H1 (cell line): Measurements from ENCODE around the gene GRIK1. TPM values are rescaled to one million over a fixed set of nuclear protein-coding genes. Genes with fewer than 3 reads are reported as not detected.

Experiments used
- CTCF ChIA-PET: fragments of 300-600 bp; sonication (Branson Sonifier 250); formaldehyde crosslinking; loops from one replicate; lab custom pipeline; 2021; ENCODE audit not compliant: partially characterized antibody; lab: Charles Lee
- POLR2A ChIA-PET: fragments of 300-600 bp; sonication (Branson Sonifier 250); formaldehyde crosslinking; loops from one replicate; lab custom pipeline; 2021; ENCODE audit warnings: inconsistent platforms; ENCODE audit not compliant: partially characterized antibody; lab: Charles Lee
- DNase-seq, 2 experiments: peaks; one replicate each; pipeline versions ENCODE4 v3.0.0 to v3.0.0-alpha.2; 2010 to 2022; ENCODE audit warnings: low spot score in 2 of 2, low read depth in 1 of 2, mixed read lengths in 1 of 2
- FAIRE-seq: peaks from 2 replicates; lab custom pipeline; 2011; peaks lifted over from hg19 to GRCh38; lab: Jason Lieb, UNC
- H2AFZ ChIP-seq: 2 replicates; pipeline ENCODE4 v1.8.1; 2012; ENCODE audit warnings: low read length, inconsistent platforms
- H2AK5ac ChIP-seq: 2 replicates; pipeline ENCODE4 v1.6.1; 2013; ENCODE audit warnings: low read depth, low read length
- H2BK120ac ChIP-seq: replicated peaks from 2 replicates; pipeline ENCODE3; 2013; ENCODE audit warnings: low read depth, low read length, inconsistent platforms
- H2BK12ac ChIP-seq: 2 replicates; pipeline ENCODE4 v1.6.1; 2013; ENCODE audit warnings: low read depth, low read length
- H2BK15ac ChIP-seq: 2 replicates; pipeline ENCODE4 v1.6.1; 2013; ENCODE audit warnings: low read length
- H2BK20ac ChIP-seq: 2 replicates; pipeline ENCODE4 v1.6.1; 2013; ENCODE audit warnings: low read length
- H2BK5ac ChIP-seq: 2 replicates; pipeline ENCODE4 v1.6.1; 2013; ENCODE audit warnings: low read depth, low read length
- H3K14ac ChIP-seq: 2 replicates; pipeline ENCODE4 v1.6.1; 2013; ENCODE audit warnings: inconsistent platforms; ENCODE audit not compliant: insufficient read length
- H3K18ac ChIP-seq: 2 replicates; pipeline ENCODE4 v1.6.1; 2013; ENCODE audit warnings: low read length; ENCODE audit errors: extremely low read depth
- H3K23ac ChIP-seq: 2 replicates; pipeline ENCODE4 v1.6.1; 2013; ENCODE audit warnings: inconsistent platforms; ENCODE audit not compliant: insufficient read length
- H3K23me2 ChIP-seq: 2 replicates; pipeline ENCODE4 v1.6.1; 2013; ENCODE audit warnings: low read depth, low read length
- H3K27ac ChIP-seq: 2 replicates; pipeline ENCODE4 v1.6.1; 2011; ENCODE audit warnings: low read depth, low read length, inconsistent platforms
- H3K27me3 ChIP-seq, 4 experiments: replicated peaks in 1 of 4; 1 replicate in 1 of 4; 2 replicates in 3 of 4; pipeline versions ENCODE4 v1.6.1 to v1.8.1; 2011 to 2013; ENCODE audit warnings: low read length in 3 of 4, mild to moderate bottlenecking in 3 of 4, inconsistent platforms in 2 of 4, mixed read lengths in 2 of 4, moderate library complexity in 1 of 4; ENCODE audit not compliant: control insufficient read depth in 3 of 4, insufficient read depth in 3 of 4; ENCODE audit errors: extremely low read depth in 1 of 4
- H3K36me3 ChIP-seq, 4 experiments: 2 replicates each; pipeline versions ENCODE4 v1.6.1 to v1.8.1; 2011 to 2013; ENCODE audit warnings: mild to moderate bottlenecking in 4 of 4, low read length in 3 of 4, moderate library complexity in 2 of 4, control low read depth in 1 of 4, inconsistent platforms in 1 of 4; ENCODE audit not compliant: insufficient read depth in 4 of 4, control insufficient read depth in 2 of 4
- H3K4ac ChIP-seq: replicated peaks from 2 replicates; pipeline ENCODE3; 2013; ENCODE audit warnings: low read length, low read depth, mixed read lengths, inconsistent platforms; ENCODE audit not compliant: insufficient read length
- H3K4me1 ChIP-seq, 4 experiments: replicated peaks in 1 of 4; 1 replicate in 1 of 4; 2 replicates in 3 of 4; pipeline versions ENCODE4 v1.6.1 to v1.8.1; 2011 to 2013; ENCODE audit warnings: low read length in 3 of 4, inconsistent platforms in 2 of 4, mixed read lengths in 1 of 4; ENCODE audit not compliant: insufficient read depth in 4 of 4, control insufficient read depth in 3 of 4
- H3K4me2 ChIP-seq, 2 experiments: 2 replicates each; pipeline versions ENCODE4 v1.6.1 to v1.8.1; 2011 to 2013; ENCODE audit warnings: low read depth in 2 of 2, low read length in 2 of 2, control low read depth in 1 of 2, inconsistent platforms in 1 of 2, mild to moderate bottlenecking in 1 of 2; ENCODE audit not compliant: insufficient read depth in 1 of 2
- H3K4me3 ChIP-seq, 4 experiments: fragments of 200-600, 300-600 bp in 1 of 4; sonication (generic), shearing (Covaris generic), sonication (Bioruptor Twin) in 1 of 4; 2 replicates each; pipeline versions ENCODE4 v1.5.1 to v1.8.1; 2011 to 2016; ENCODE audit warnings: low read length in 4 of 4, low read depth in 3 of 4, control low read depth in 2 of 4, inconsistent platforms in 2 of 4, mild to moderate bottlenecking in 2 of 4, mixed read lengths in 1 of 4, moderate library complexity in 1 of 4; ENCODE audit not compliant: insufficient read depth in 2 of 4; ENCODE audit errors: extremely low read depth in 1 of 4
- H3K56ac ChIP-seq: replicated peaks from 2 replicates; pipeline ENCODE3; 2013; ENCODE audit warnings: low read depth, mild to moderate bottlenecking, mixed read lengths, low read length, inconsistent platforms; ENCODE audit not compliant: insufficient read length
- H3K79me1 ChIP-seq: 2 replicates; pipeline ENCODE4 v1.6.1; 2013; ENCODE audit warnings: low read depth, low read length, control low read depth
- H3K79me2 ChIP-seq, 2 experiments: 2 replicates each; pipeline versions ENCODE4 v1.6.1 to v1.8.1; 2012 to 2013; ENCODE audit warnings: low read length in 2 of 2, mild to moderate bottlenecking in 2 of 2, inconsistent platforms in 1 of 2; ENCODE audit not compliant: insufficient read depth in 2 of 2, control insufficient read depth in 1 of 2
- H3K9ac ChIP-seq, 4 experiments: replicated peaks in 1 of 4; 1 replicate in 1 of 4; 2 replicates in 3 of 4; pipeline versions ENCODE4 v1.6.1 to v1.8.1; 2011 to 2013; ENCODE audit warnings: low read depth in 3 of 4, low read length in 3 of 4, control low read depth in 2 of 4, mild to moderate bottlenecking in 2 of 4, moderate library complexity in 2 of 4, inconsistent platforms in 1 of 4; ENCODE audit errors: extremely low read depth in 1 of 4
- H3K9me3 ChIP-seq, 2 experiments: 2 replicates each; pipeline versions ENCODE4 v1.6.1 to v1.8.1; 2012 to 2013; ENCODE audit warnings: mild to moderate bottlenecking in 2 of 2, moderate library complexity in 2 of 2, control low read depth in 1 of 2, inconsistent platforms in 1 of 2, low read depth in 1 of 2, low read length in 1 of 2, mixed read lengths in 1 of 2; ENCODE audit not compliant: insufficient read depth in 2 of 2
- H4K20me1 ChIP-seq, 2 experiments: replicated peaks in 1 of 2; 2 replicates each; pipeline versions ENCODE3 to v1.8.1; 2011 to 2013; ENCODE audit warnings: inconsistent platforms in 2 of 2, low read length in 2 of 2, mild to moderate bottlenecking in 1 of 2; ENCODE audit not compliant: insufficient read depth in 2 of 2, control insufficient read depth in 1 of 2
- H4K5ac ChIP-seq: 2 replicates; pipeline ENCODE4 v1.6.1; 2013; ENCODE audit warnings: low read length, low read depth, mixed read lengths, inconsistent platforms; ENCODE audit not compliant: insufficient read length
- H4K8ac ChIP-seq: 2 replicates; pipeline ENCODE4 v1.8.0; 2013; ENCODE audit warnings: mild to moderate bottlenecking, moderate library complexity, low read length, inconsistent platforms; ENCODE audit not compliant: insufficient read depth; ENCODE audit errors: extremely low read depth
- H4K91ac ChIP-seq: replicated peaks from 2 replicates; pipeline ENCODE3; 2013; ENCODE audit warnings: low read length, mixed read lengths, inconsistent platforms; ENCODE audit not compliant: insufficient read length
- CBX8 ChIP-seq: fragments of 300-800, 300-1000 bp; sonication (generic); IDR thresholded peaks from 2 replicates; pipeline ENCODE4 v1.7.1; 2016; ENCODE audit warnings: low read depth, low read length, borderline replicate concordance
- CEBPB ChIP-seq: IDR thresholded peaks from 2 replicates; pipeline ENCODE4 v1.6.1; 2012; ENCODE audit warnings: low read depth, low read length
- CHD2 ChIP-seq: IDR thresholded peaks from 2 replicates; pipeline ENCODE4 v1.6.1; 2012; ENCODE audit warnings: low read length, improper control_type of control experiment
- GABPA ChIP-seq: IDR thresholded peaks from 2 replicates; pipeline ENCODE4 v1.6.1; 2011; ENCODE audit warnings: mild to moderate bottlenecking, low read length, moderate library complexity, borderline replicate concordance; ENCODE audit not compliant: insufficient read depth
- KDM5A ChIP-seq: fragments of 200-600 bp; IDR thresholded peaks from 2 replicates; pipeline ENCODE4 v1.7.1; 2012; ENCODE audit warnings: mild to moderate bottlenecking, low read length, inconsistent platforms, mixed read lengths
- MAFK ChIP-seq: IDR thresholded peaks from 2 replicates; pipeline ENCODE4 v1.6.1; 2012; ENCODE audit warnings: low read depth, mild to moderate bottlenecking, improper control_type of control experiment, low read length
- RNF2 ChIP-seq: fragments of 200-900, 300-1000 bp; sonication (generic); IDR thresholded peaks from 2 replicates; pipeline ENCODE4 v1.7.1; 2016; ENCODE audit warnings: borderline replicate concordance, low read depth, mild to moderate bottlenecking, antibody characterized with exemption, low read length; ENCODE audit not compliant: poor library complexity, severe bottlenecking; ENCODE audit errors: missing control alignments
- SP2 ChIP-seq: IDR thresholded peaks from 2 replicates; pipeline ENCODE4 v1.6.1; 2012; ENCODE audit warnings: mild to moderate bottlenecking, low read length, inconsistent platforms
- SP4 ChIP-seq: IDR thresholded peaks from 2 replicates; pipeline ENCODE4 v1.6.1; 2012; ENCODE audit warnings: low read length, inconsistent platforms
- SUZ12 ChIP-seq: fragments of 200-600 bp; sonication (generic); IDR thresholded peaks from 2 replicates; pipeline ENCODE4 v1.6.1; 2012; ENCODE audit warnings: mild to moderate bottlenecking, inconsistent platforms, low read length, moderate library complexity, mixed read lengths
- TEAD4 ChIP-seq: IDR thresholded peaks from 2 replicates; pipeline ENCODE4 v1.6.1; 2012; ENCODE audit warnings: low read depth, low read length, inconsistent platforms, mixed read lengths
- polyA plus RNA-seq, 7 experiments: library from polyadenylated mRNA; depleted of rRNA in 3 of 7; stranded (reverse) in 5 of 7; unstranded in 2 of 7; fragments of >200 nt in 5 of 7; fragments of 200-250 nt in 2 of 7; gene quantifications; 1 replicate in 5 of 7; 2 replicates in 1 of 7; 4 replicates in 1 of 7; pipeline versions ENCODE4 v1.2.1 to v1.2.3, GENCODE V29; 2011 to 2013; ENCODE audit warnings: missing spikeins in 2 of 7, mixed read lengths in 2 of 7
- total RNA-seq: library from RNA; stranded (reverse); fragmentation: NEBNext Ultra II Directional; extraction: Animal tissue kit (Norgen Biotek cat#: 25700); gene quantifications from 2 replicates; pipeline ENCODE4 v1.2.1, GENCODE V29; 2021

Gene GRIK1
- total and polyA plus RNA-seq, 2 of the 8 experiments (the other 6 are each of a cell fraction or from before 2014, with no cell fraction given): 0.11 to 0.32 TPM

DNA sequence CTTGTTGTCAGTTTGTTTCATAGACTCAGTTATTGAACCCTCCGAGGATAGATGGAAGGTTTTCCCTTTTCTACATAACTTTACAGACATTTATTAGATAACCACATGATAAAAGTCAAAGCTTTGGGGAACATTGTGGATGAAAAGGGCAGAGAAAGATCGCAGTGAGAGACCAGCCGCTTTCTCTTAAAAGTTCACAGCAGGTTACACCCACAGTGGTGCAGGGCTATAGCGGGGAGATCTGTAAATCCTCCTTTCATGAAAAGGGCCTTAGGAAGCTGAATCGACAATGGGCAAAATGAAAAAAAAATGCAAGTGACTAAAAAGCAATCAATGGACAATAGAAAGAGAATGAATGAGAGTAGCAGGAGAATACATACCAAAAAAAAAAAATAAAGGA, 218.6 kb downstream of the GRIK1 start (continued):
- TF ChIP-seq CBX8: no peak

DNA sequence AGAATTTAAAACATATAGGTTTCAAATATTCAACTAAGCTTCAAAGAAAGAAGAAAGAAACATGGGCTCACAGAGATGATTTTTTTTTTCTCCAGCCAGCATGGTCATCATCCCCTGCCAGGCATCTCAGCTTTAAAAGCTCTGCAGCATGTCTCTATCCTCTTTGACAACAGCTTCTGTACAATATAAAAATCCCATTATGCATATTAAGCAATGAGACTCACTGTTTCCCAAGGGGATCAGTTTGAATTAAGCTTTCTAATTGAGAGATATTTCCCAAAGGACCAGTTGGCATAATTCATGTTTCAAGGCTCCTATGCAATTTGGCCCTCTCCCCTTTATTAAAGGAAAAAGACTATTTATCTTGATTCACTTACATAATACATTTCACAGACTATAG, 220.3 kb downstream of the GRIK1 start:
- H4K20me1 ChIP-seq: no peaks in the 10 kb centered on the region
- H3K27ac ChIP-seq: no peak overlapping the region
- no peak overlapping the region for H2BK20ac ChIP-seq
- H3K9me3 ChIP-seq: peaks cover 11 to 13% of the 10 kb centered on the region in 2 experiments; a peak in 3 of 4 replicates
- H3K27me3 ChIP-seq: no peaks in the 10 kb centered on the region
- ChIA-PET POLR2A (no interaction called here), CTCF (interaction anchor here (0.6 to 1.3 kb wide), 3 partner anchors 46 to 1267 kb away, joined by 3 to 5 read pairs (median 4); no protein-coding TSS in a partner anchor)
- H3K4me2 ChIP-seq: no peak overlapping the region
- no peak overlapping the region for H4K5ac ChIP-seq
- H2BK15ac ChIP-seq: no peak overlapping the region
- H3K4ac ChIP-seq: no peak overlapping the region
- no peak overlapping the region for H2BK12ac ChIP-seq
- H3K4me1 ChIP-seq: peaks cover 0 to 5% (median 2%) of the 10 kb centered on the region in 4 experiments; a peak in 3 of 7 replicates
- H3K79me1 ChIP-seq: no peaks in the 10 kb centered on the region
- H3K14ac ChIP-seq: no peak overlapping the region
- H3K56ac ChIP-seq: no peak overlapping the region
- FAIRE-seq: no peak
- no peak for DNase-seq
- H3K23ac ChIP-seq: no peak overlapping the region
- no peak overlapping the region for H3K18ac ChIP-seq
- H2AK5ac ChIP-seq: no peak overlapping the region
- TF ChIP-seq SP4 (no peak), SUZ12 (no peak), RNF2 (no peak), SP2 (no peak), TEAD4 (no peak), CEBPB (no peak), KDM5A (no peak), GABPA (no peak), MAFK (no peak), CHD2 (no peak), CBX8 (no peak)
- no peaks in the 10 kb centered on the region for H3K36me3 ChIP-seq
- H3K23me2 ChIP-seq: no peaks in the 10 kb centered on the region
- H2BK5ac ChIP-seq: no peak overlapping the region
- no peak overlapping the region for H3K4me3 ChIP-seq
- no peaks in the 10 kb centered on the region for H3K79me2 ChIP-seq
- no peak overlapping the region for H4K91ac ChIP-seq
- H2AFZ ChIP-seq: no peak overlapping the region
- H2BK120ac ChIP-seq: no peak overlapping the region
- H3K9ac ChIP-seq: no peak overlapping the region
- no peak overlapping the region for H4K8ac ChIP-seq
